Measurements from ENCODE around the gene BID.

The BID gene

DNA sequence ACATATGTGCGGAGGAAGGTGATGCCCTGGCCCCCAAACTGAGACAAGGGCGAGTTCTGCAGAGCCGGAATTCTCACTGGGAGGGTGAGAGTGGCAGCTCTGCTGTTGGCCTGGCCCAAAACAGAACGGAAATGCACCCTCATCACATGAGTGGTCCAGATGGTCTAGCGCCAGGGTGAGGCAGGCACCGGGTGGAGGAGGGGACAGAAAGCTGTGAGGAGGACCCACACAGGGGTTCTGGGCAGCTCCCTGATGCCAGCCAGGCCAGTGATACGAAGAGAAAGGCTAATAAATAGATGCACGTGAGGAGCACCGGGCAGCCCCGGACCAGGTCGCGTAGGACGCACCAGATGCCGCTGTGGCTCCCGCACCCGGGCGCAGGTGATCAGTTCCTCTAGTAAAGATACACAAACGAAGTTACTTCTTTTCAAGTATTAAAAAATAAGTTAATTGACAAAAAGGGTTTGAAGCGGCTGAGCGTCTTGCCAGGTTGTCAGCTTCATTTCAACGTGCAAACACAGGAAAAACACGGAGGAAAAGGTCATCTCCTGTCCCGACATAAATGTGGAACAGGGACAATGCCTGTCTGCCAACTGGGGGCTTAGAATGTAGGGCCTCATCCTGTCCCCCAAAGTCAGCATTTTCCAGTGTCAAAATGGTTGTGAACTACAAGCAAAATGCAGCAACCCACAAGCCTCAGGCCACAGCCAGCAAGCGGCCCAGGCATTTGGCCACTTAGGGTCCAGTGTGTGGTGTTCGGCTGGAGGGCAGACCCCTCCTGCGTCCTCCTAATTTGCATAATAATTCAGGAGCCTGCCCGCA is 15.3 kb upstream of the BID start:
- DNase-seq (ENCODE audit: low read depth, low spot score) = no peak
- H3K4me3 ChIP-seq (ENCODE audit: low read depth, low read length) = no peak overlapping the region
- TF ChIP-seq, protein P1, sequence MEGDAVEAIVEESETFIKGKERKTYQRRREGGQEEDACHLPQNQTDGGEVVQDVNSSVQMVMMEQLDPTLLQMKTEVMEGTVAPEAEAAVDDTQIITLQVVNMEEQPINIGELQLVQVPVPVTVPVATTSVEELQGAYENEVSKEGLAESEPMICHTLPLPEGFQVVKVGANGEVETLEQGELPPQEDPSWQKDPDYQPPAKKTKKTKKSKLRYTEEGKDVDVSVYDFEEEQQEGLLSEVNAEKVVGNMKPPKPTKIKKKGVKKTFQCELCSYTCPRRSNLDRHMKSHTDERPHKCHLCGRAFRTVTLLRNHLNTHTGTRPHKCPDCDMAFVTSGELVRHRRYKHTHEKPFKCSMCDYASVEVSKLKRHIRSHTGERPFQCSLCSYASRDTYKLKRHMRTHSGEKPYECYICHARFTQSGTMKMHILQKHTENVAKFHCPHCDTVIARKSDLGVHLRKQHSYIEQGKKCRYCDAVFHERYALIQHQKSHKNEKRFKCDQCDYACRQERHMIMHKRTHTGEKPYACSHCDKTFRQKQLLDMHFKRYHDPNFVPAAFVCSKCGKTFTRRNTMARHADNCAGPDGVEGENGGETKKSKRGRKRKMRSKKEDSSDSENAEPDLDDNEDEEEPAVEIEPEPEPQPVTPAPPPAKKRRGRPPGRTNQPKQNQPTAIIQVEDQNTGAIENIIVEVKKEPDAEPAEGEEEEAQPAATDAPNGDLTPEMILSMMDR (IDR thresholded peaks at IDR 0.05; ENCODE audit: low read depth, low read length) = no peak
- in situ Hi-C loops (cut with HindIII; ENCODE audit: low sequenced_read_pairs) = no loop called here

- DNase-seq (ENCODE audit: low read depth, low spot score) = no peak
- TF ChIP-seq, protein P1 (IDR thresholded peaks at IDR 0.05; ENCODE audit: low read depth, low read length) = peak; percentile 26
- in situ Hi-C loops (cut with HindIII; ENCODE audit: low sequenced_read_pairs) = no loop called here
- no peak overlapping the region for H3K4me3 ChIP-seq (ENCODE audit: low read depth, low read length)
These were observed 14.5 kb upstream of the BID start for GRCh38 chr22:17788528-17789378.

DNA sequence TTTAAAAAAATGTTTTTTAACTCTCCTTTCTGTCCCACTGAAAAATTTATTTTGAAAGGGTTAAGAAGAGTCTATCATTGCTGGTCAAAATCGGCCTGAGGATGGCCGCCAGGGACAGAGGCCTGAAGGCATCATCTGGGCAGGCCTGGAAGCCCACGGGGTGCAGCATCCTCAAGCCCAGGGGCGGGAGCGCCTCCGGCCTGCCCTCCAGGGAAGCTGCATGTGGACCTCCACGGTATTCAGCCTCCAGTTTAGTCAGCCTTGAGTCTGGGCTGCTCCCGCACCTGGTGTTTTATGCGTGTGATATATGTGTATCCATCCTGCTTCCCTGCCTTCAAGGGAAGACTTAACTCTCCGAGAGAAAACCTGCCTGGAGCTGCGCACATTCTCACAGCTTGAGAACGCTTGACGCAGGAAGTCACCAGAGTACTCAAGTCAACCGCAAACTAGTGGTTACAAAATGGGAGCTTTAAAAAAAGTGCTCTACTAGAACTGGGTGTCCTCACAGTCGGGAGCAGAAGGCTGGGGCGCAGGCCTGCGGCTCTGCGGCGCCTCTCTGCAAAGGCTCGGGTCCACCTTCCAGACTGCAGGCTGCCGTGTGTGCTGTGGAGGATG is 13.6 kb upstream of the BID start:
- TF ChIP-seq, protein P1 (IDR thresholded peaks at IDR 0.05; ENCODE audit: low read depth, low read length) = no peak
- no peak for DNase-seq (ENCODE audit: low read depth, low spot score)
- in situ Hi-C loops (cut with HindIII; ENCODE audit: low sequenced_read_pairs) = no loop called here
- no peak overlapping the region for H3K4me3 ChIP-seq (ENCODE audit: low read depth, low read length)

- in situ Hi-C loops (cut with HindIII; ENCODE audit: low sequenced_read_pairs) = no loop called here
- TF ChIP-seq, protein P1 (IDR thresholded peaks at IDR 0.05; ENCODE audit: low read depth, low read length) = no peak
- peak; percentile 14 for DNase-seq (ENCODE audit: low read depth, low spot score)
- no peak overlapping the region for H3K4me3 ChIP-seq (ENCODE audit: low read depth, low read length)
These were observed 13.0 kb upstream of the BID start for GRCh38 chr22:17787241-17787640.

DNA sequence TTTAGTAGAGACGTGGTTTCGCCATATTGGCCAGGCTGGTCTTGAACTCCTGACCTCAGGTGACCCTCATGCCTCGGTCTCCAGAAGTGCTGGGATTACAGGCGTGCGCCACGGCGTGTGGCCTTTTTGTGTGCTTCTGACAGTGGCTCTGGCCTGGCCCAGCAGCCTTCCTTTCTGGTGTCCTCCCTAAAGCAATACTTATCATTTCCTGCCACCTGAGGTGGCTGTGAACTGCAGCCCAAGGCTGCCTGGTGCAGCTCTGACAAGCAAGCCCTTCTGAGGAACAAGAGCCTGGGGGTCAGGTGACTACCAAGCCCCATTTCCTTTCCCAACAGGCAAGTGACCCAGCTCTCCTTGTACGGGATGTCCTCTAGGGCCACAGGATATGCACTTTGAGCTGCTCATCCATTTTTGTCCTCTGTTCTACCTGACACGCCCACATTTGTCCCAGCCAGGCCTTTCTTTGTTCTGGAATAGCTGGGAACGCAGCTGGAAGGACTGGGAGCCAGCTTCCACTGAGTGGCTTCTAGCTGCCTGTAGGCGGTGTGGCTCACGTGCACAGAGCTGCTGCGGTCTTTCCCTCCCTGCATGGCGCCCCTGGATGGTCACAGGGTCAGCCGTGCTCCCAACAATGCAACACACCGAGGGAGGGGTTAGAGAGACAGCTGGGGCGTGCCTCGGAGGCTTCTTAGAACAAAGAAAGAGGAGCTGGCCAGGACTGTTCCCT is 12.3 kb upstream of the BID start:
- DNase-seq (ENCODE audit: low read depth, low spot score) = peak; percentile 49
- TF ChIP-seq, protein P1 (IDR thresholded peaks at IDR 0.05; ENCODE audit: low read depth, low read length) = no peak
- in situ Hi-C loops (cut with HindIII; ENCODE audit: low sequenced_read_pairs) = no loop called here
- no peak overlapping the region for H3K4me3 ChIP-seq (ENCODE audit: low read depth, low read length)
